HUES6 (cell line): ENCODE data around the gene ZFHX3.
A peak's percentile ranks its signal among the peaks of the same experiment; 100 is the strongest.

Experiments used
- H3K27ac ChIP-seq: 2 replicates; pipeline ENCODE4 v1.7.0; 2013; ENCODE audit warnings: low read depth, mild to moderate bottlenecking, low read length, inconsistent platforms
- H3K27me3 ChIP-seq: 2 replicates; pipeline ENCODE4 v1.6.1; 2013; ENCODE audit warnings: low read length; ENCODE audit not compliant: control insufficient read depth, insufficient read depth
- H3K36me3 ChIP-seq: 2 replicates; pipeline ENCODE4 v1.6.1; 2013; ENCODE audit warnings: low read length; ENCODE audit not compliant: control insufficient read depth, insufficient read depth
- H3K4me1 ChIP-seq: 2 replicates; pipeline ENCODE4 v1.6.1; 2013; ENCODE audit warnings: low read length; ENCODE audit not compliant: control insufficient read depth, insufficient read depth
- H3K4me3 ChIP-seq: 2 replicates; pipeline ENCODE4 v1.5.1; 2013; ENCODE audit warnings: low read depth, low read length
- H3K9ac ChIP-seq: one replicate; pipeline ENCODE4 v1.6.1; 2013; ENCODE audit warnings: mild to moderate bottlenecking, low read length
- H3K9me3 ChIP-seq: 2 replicates; pipeline ENCODE4 v1.6.1; 2013; ENCODE audit warnings: low read depth, low read length; ENCODE audit not compliant: control insufficient read depth, insufficient read depth

The ZFHX3 gene

DNA sequence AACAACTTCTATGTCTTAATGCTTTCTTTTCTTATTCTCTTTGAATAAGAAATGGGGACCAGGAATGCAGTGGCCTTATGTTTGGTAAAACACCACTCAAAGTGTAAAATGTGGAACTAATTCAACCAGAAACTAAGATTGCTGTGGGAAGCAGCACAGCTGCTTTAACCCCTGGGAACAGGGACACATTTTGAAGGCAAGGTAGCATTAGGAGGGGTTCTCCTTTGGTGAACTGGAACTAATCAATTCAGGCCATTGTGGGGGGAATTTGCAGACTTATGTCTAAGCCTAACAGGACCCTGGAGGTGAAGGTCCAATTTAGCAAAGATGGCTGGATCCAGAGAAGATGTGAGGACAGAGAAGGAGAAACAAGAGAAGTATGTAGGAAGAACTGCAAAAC is 256.1 kb downstream of the ZFHX3 start:
- H3K27me3 ChIP-seq: peaks cover 8% of the 10 kb centered on the region; the same call in 1 of the 2 replicates
- peaks cover 8% of the 10 kb centered on the region for H3K4me1 ChIP-seq
- H3K9ac ChIP-seq: no peak overlapping the region
- H3K36me3 ChIP-seq: no peaks in the 10 kb centered on the region; the same call in 1 of the 2 replicates
- no peak overlapping the region for H3K27ac ChIP-seq
- H3K4me3 ChIP-seq: no peak overlapping the region
- H3K9me3 ChIP-seq: no peaks in the 10 kb centered on the region

DNA sequence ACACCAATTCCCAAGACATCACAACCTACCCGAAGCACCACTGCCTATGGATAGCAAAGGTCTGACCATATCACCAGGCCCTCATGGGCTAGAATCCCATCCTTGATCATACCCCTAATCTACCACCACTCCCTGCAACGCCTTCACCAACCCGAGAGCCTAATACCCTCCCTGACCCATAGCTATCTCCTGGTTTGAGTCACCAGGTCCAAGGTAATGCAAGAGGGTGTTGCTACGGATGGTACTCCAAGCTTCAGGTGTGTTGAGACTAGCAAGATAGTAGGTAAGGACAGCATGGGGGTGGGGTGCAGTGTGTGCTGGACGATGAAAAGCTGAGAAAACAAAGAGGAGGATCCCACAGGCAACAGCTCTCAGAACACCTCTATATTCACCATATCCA is 258.0 kb downstream of the ZFHX3 start:
- Histone ChIP-seq H3K4me3 (no peak overlapping the region), H3K27me3 (peaks cover 8% of the 10 kb centered on the region; the same call in 1 of the 2 replicates), H3K9me3 (no peaks in the 10 kb centered on the region), H3K27ac (no peak overlapping the region), H3K4me1 (peaks cover 11% of the 10 kb centered on the region), H3K36me3 (no peaks in the 10 kb centered on the region; the same call in 1 of the 2 replicates), H3K9ac (no peak overlapping the region)

DNA sequence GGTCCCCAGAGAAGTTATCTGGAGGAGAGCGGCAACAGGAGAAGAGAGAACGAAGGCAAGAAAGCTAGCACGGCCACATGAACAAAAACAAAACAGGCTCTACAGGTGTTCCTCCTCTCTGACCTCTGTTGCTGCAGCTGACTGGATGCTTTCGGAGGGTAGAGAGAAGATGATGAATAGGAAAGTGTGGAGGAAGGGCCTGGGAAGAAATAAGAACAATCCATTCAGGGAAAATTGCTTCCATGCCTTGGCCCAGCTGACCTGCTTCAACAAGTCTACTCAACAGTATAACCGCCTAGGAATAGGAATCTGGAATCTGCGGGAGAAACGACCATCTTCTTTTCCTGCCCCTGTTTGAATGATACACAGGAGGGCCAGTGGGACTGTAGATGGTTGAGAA is 258.5 kb downstream of the ZFHX3 start:
- Histone ChIP-seq H3K27me3 (peaks cover 8% of the 10 kb centered on the region; the same call in 1 of the 2 replicates), H3K27ac (no peak overlapping the region), H3K9ac (no peak overlapping the region), H3K4me1 (peaks cover 12% of the 10 kb centered on the region), H3K9me3 (no peaks in the 10 kb centered on the region), H3K4me3 (no peak overlapping the region), H3K36me3 (no peaks in the 10 kb centered on the region; the same call in 1 of the 2 replicates)

- Histone ChIP-seq H3K9ac (no peak overlapping the region), H3K4me1 (peaks cover 19% of the 10 kb centered on the region), H3K4me3 (peak overlapping the region; percentile 72)
Measured at GRCh38 chr16:72788269-72788809, 259.6 kb downstream of the ZFHX3 start.

DNA sequence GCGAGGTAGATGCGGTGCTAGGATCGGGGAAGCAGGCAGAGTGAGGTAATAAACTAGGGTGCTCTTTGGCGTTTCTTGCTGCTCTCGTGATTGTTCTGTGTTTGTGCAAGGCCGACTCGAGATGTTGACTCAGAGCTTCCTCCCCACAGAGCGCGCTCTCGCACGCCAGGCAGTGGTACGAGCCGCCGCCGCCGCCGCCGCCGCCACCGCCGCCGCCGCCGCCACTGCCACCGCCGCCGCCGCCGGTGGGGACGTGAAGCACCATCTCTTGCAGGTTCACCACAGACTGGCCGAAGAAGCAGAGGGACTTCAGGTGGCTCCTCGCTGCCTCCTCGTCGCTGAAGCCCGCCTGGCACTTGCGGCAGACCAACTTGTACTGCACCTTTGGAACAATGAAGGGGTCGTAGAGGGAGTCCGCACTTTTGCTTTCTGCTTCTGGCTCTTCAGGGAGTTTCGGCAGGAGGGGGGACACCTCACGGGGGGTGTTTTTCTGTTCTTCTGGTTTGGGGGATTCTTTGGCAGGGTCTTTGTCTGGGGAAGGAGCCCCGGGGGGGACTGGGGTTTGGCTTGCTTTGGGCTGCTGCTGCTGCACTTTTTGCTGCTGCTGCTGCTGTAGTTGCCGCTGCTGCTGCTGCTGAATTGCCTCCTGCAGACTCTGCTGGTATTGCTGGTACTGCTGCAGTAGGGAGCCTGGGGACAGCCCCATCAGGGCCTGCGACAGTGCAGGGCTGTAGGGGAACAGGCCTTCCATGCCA is 260.2 kb downstream of the ZFHX3 start:
- Histone ChIP-seq H3K9me3 (no peaks in the 10 kb centered on the region), H3K4me1 (peaks cover 19% of the 10 kb centered on the region), H3K4me3 (peak overlapping the region; percentile 72), H3K36me3 (no peaks in the 10 kb centered on the region), H3K27me3 (peaks cover 8% of the 10 kb centered on the region; the same call in 1 of the 2 replicates), H3K27ac (no peak overlapping the region), H3K9ac (peak overlapping the region; percentile 64)

More at GRCh38 chr16:72788269-72788809, 259.6 kb downstream of the ZFHX3 start:
- Histone ChIP-seq H3K27me3 (peaks cover 8% of the 10 kb centered on the region; the same call in 1 of the 2 replicates), H3K36me3 (no peaks in the 10 kb centered on the region; the same call in 1 of the 2 replicates), H3K27ac (no peak overlapping the region), H3K9me3 (no peaks in the 10 kb centered on the region)

DNA sequence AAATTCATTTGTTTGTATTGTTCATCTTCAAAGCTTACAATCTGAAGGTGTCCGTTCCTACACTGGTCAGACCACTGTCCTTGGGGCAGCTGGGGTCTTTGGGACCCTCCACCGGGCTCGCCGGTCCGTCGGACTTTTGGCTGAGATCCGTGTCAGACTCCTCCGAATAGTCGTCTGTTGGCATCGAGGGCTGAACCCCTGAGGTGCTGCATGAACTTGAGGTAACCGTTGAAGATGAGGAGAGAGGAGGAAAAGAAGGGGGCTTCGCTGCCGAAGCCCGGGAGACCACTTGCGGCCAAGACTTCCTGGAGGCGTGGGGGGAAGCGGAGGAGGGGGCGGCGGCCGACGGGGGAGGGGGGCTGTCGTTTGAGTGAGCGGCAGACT is 260.8 kb downstream of the ZFHX3 start:
- H3K27me3 ChIP-seq: peaks cover 8% of the 10 kb centered on the region; the same call in 1 of the 2 replicates
- no peaks in the 10 kb centered on the region for H3K9me3 ChIP-seq
- peak overlapping the region; percentile 72 for H3K4me3 ChIP-seq
- peaks cover 19% of the 10 kb centered on the region for H3K4me1 ChIP-seq
- H3K36me3 ChIP-seq: no peaks in the 10 kb centered on the region
- peak overlapping the region; percentile 61 for H3K9ac ChIP-seq
- no peak overlapping the region for H3K27ac ChIP-seq

- Histone ChIP-seq H3K4me3 (peak overlapping the region; percentile 72; the same call in 1 of the 2 replicates), H3K36me3 (no peaks in the 10 kb centered on the region), H3K27ac (no peak overlapping the region)
Measured at GRCh38 chr16:72786606-72787005, 261.3 kb downstream of the ZFHX3 start.

GRCh38 chr16:72785886-72786285 is 262.0 kb downstream of the ZFHX3 start:
- Histone ChIP-seq H3K27ac (no peak overlapping the region), H3K36me3 (no peaks in the 10 kb centered on the region), H3K4me1 (peaks cover 19% of the 10 kb centered on the region), H3K4me3 (no peak overlapping the region), H3K27me3 (peaks cover 8% of the 10 kb centered on the region; the same call in 1 of the 2 replicates), H3K9ac (no peak overlapping the region), H3K9me3 (no peaks in the 10 kb centered on the region)

More at GRCh38 chr16:72786606-72787005, 261.3 kb downstream of the ZFHX3 start:
- Histone ChIP-seq H3K9me3 (no peaks in the 10 kb centered on the region), H3K9ac (no peak overlapping the region), H3K4me1 (peaks cover 19% of the 10 kb centered on the region), H3K27me3 (peaks cover 8% of the 10 kb centered on the region; the same call in 1 of the 2 replicates)

DNA sequence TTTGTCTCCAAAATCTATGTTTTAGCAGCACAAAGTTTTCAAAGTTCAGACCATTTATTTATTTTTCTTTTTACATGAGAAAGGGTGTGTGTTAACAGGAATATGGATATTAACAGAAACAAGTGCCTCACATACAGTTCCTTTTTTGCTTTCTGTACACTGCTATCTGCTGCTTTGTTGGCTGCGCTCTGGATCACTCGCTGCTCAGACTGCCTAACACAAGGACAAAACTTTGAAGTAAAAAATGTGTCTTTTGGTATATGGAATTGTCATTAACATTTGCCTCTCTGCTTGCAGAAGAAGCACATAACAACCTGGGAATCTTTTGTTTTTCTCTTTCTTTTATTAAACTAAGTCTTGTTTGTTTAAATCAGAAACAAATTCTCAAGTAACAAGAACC is 262.8 kb downstream of the ZFHX3 start:
- Histone ChIP-seq H3K4me3 (no peak overlapping the region), H3K9me3 (no peaks in the 10 kb centered on the region), H3K36me3 (no peaks in the 10 kb centered on the region), H3K27me3 (peaks cover 8% of the 10 kb centered on the region; the same call in 1 of the 2 replicates), H3K9ac (no peak overlapping the region), H3K27ac (no peak overlapping the region), H3K4me1 (peaks cover 19% of the 10 kb centered on the region)

- Histone ChIP-seq H3K36me3 (no peaks in the 10 kb centered on the region), H3K27me3 (peaks cover 8% of the 10 kb centered on the region; the same call in 1 of the 2 replicates), H3K9me3 (no peaks in the 10 kb centered on the region), H3K4me1 (peaks cover 19% of the 10 kb centered on the region), H3K4me3 (no peak overlapping the region), H3K9ac (no peak overlapping the region), H3K27ac (no peak overlapping the region)
Measured at GRCh38 chr16:72783716-72784318, 264.1 kb downstream of the ZFHX3 start.

DNA sequence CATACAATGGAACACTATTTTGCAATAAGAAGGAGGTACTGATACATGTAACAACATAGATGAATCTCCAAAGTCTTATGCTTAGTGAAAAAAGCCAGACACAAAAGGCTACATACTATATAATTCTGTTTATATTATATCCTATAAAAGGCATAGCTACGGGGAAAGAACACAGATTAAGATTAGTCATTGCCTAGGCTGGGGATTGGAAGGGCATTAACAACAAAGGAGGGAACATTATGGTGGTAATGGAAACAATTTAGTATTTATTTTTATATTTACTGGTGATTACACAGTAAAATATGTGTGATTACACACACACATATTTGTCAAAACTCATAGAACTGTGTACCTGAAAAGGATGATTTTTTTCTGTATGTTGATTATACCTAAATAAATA is 278.1 kb downstream of the ZFHX3 start:
- Histone ChIP-seq H3K27ac (no peak overlapping the region), H3K4me3 (no peak overlapping the region), H3K27me3 (no peaks in the 10 kb centered on the region), H3K9ac (no peak overlapping the region), H3K9me3 (no peaks in the 10 kb centered on the region), H3K36me3 (no peaks in the 10 kb centered on the region), H3K4me1 (peaks cover 9% of the 10 kb centered on the region; the same call in 1 of the 2 replicates)
